Measurements from ENCODE around the gene HTT-AS. TPM values are rescaled to one million over a fixed set of nuclear protein-coding genes. Genes with fewer than 3 reads are reported as not detected.

HTT-AS gene
- total and polyA plus RNA-seq, 2 of the 8 experiments (the other 6 are each of a cell fraction or from before 2014, with no cell fraction given): not detected

DNA sequence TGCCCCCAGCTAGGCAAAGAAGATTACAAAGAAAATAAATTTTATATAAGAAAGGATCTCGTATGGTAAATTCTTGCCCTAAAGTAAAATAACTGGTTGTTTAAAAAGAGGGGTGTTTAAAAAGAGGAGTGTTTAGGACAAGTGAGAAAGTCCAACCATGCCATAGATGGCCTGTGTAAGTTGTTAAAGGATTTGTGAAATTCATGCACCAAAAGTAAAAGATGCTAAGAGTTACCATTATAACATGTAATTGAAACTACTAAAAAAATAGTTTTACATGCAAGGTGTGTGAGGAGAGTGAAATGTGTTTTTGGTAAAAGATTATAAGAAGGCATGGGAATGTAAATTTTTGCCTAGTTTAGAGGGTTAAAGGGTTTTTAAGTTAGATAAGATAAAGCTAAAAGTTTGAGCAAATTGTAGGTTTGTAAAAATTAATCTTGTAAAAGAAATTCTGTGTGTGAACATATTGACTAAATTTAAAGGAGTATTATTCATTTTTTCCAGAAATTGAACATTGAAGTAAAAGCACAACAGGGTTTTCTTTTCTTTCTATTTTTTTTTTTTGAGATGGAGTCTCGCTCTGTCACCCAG lies 20.1 kb downstream of the HTT-AS start:
- Histone ChIP-seq H3K27me3 (replicated peaks in 1 of 4; ENCODE audit: control insufficient read depth in 3 of 4, extremely low read depth in 1 of 4, insufficient read depth in 3 of 4, low read length in 3 of 4) (no peaks in the 10 kb centered on the region), H3K4me3 (ENCODE audit: extremely low read depth in 1 of 4, insufficient read depth in 2 of 4, low read depth in 3 of 4, low read length in 4 of 4) (no peak overlapping the region), H2BK5ac (ENCODE audit: low read depth, low read length) (no peak overlapping the region), H3K56ac (replicated peaks; ENCODE audit: insufficient read length, low read depth, low read length) (no peak overlapping the region), H4K20me1 (replicated peaks in 1 of 2; ENCODE audit: control insufficient read depth in 1 of 2, insufficient read depth in 2 of 2, low read length in 2 of 2) (no peaks in the 10 kb centered on the region), H4K8ac (ENCODE audit: extremely low read depth, insufficient read depth, low read length) (no peak overlapping the region), H3K4me1 (replicated peaks in 1 of 4; ENCODE audit: control insufficient read depth in 3 of 4, insufficient read depth in 4 of 4, low read length in 3 of 4) (no peaks in the 10 kb centered on the region), H2BK120ac (replicated peaks; ENCODE audit: low read depth, low read length) (no peak overlapping the region), H2AFZ (ENCODE audit: low read length) (no peak overlapping the region), H3K36me3 (ENCODE audit: control insufficient read depth in 2 of 4, insufficient read depth in 4 of 4, low read length in 3 of 4) (no peaks in the 10 kb centered on the region), H3K9me3 (ENCODE audit: insufficient read depth in 2 of 2, low read depth in 1 of 2, low read length in 1 of 2) (peaks cover 18 to 30% of the 10 kb centered on the region in 2 experiments; a peak in 3 of 4 replicates), H3K4ac (replicated peaks; ENCODE audit: insufficient read length, low read depth, low read length) (no peak overlapping the region), H3K18ac (ENCODE audit: extremely low read depth, low read length) (no peak overlapping the region), H3K9ac (replicated peaks in 1 of 4; ENCODE audit: extremely low read depth in 1 of 4, low read depth in 3 of 4, low read length in 3 of 4) (no peak overlapping the region), H2BK15ac (ENCODE audit: low read length) (no peak overlapping the region), H3K27ac (ENCODE audit: low read depth, low read length) (no peak overlapping the region), H3K79me1 (ENCODE audit: low read depth, low read length) (no peaks in the 10 kb centered on the region), H3K79me2 (ENCODE audit: control insufficient read depth in 1 of 2, insufficient read depth in 2 of 2, low read length in 2 of 2) (no peaks in the 10 kb centered on the region), H2BK20ac (ENCODE audit: low read length) (no peak overlapping the region), H3K23ac (ENCODE audit: insufficient read length) (no peak overlapping the region), H2BK12ac (ENCODE audit: low read depth, low read length) (no peak overlapping the region), H3K23me2 (ENCODE audit: low read depth, low read length) (no peaks in the 10 kb centered on the region), H4K91ac (replicated peaks; ENCODE audit: insufficient read length, low read length) (no peak overlapping the region), H2AK5ac (ENCODE audit: low read depth, low read length) (no peak overlapping the region), H3K4me2 (ENCODE audit: insufficient read depth in 1 of 2, low read depth in 2 of 2, low read length in 2 of 2) (no peak overlapping the region), H4K5ac (ENCODE audit: insufficient read length, low read depth, low read length) (no peak overlapping the region), H3K14ac (ENCODE audit: insufficient read length) (no peak overlapping the region)
- CTCF ChIA-PET (ENCODE audit: partially characterized antibody): interaction anchor here (1.2 kb wide), 1 partner anchor 18 kb away, joined by 3 read pairs; no protein-coding TSS in a partner anchor
- POLR2A ChIA-PET (ENCODE audit: partially characterized antibody): interaction anchor here (1.0 kb wide), 1 partner anchor 21 kb away, joined by 4 read pairs; no protein-coding TSS in a partner anchor
- no peak for FAIRE-seq
- TF ChIP-seq CBX5 (IDR thresholded peaks at IDR 0.05; ENCODE audit: low read depth, low read length): no peak
- no peak for TF ChIP-seq FOSL1 (IDR thresholded peaks at IDR 0.05; ENCODE audit: insufficient read depth, low read depth, low read length)
- no peak for TF ChIP-seq CTCF (IDR thresholded peaks at IDR 0.05; ENCODE audit: control extremely low read depth in 1 of 3, insufficient read depth in 1 of 3, low read depth in 1 of 3, low read length in 3 of 3)
- TF ChIP-seq BRCA1 (IDR thresholded peaks at IDR 0.05; ENCODE audit: low read depth, low read length): no peak
- no peak for TF ChIP-seq SIN3A (conservative IDR thresholded peaks at IDR 0.05 in 1 of 2, IDR thresholded peaks at IDR 0.05 in 1 of 2; ENCODE audit: low read depth in 1 of 2, low read length in 2 of 2)
- no peak for TF ChIP-seq POLR2AphosphoS5 (IDR thresholded peaks at IDR 0.05; ENCODE audit: low read depth, low read length)
- WGBS, 2 experiments (ENCODE audit: extremely low coverage in 1 of 2, insufficient coverage in 1 of 2, insufficient read length in 1 of 2, insufficient replicate concordance in 2 of 2, low coverage in 1 of 2, low lambda C conversion rate in 2 of 2, missing lambda C conversion rate in 1 of 2): 84% methylated on average over 2 of the region's 2 CpGs; no CpG with 5 or more reads in 1 of the 2 experiments
- no peak for DNase-seq (ENCODE audit: low read depth in 1 of 2, low spot score in 2 of 2)
